Fibroblast of villous mesenchyme (primary cell): ENCODE results near the gene PA2G4. TPM values are rescaled to one million over a fixed set of nuclear protein-coding genes. Genes with fewer than 3 reads are reported as not detected.

Experiments used
- DNase-seq: peaks from one replicate; pipeline ENCODE4 v3.0.0-alpha.2; 2010; ENCODE audit warnings: low read depth
- H3K4me3 ChIP-seq: 2 replicates; pipeline ENCODE4 v1.5.1; 2011; ENCODE audit warnings: low read depth, mild to moderate bottlenecking, low read length
- total RNA-seq: library from RNA; depleted of rRNA; stranded (reverse); fragments of >200 nt; gene quantifications from 2 replicates; pipeline ENCODE4 v1.2.3, GENCODE V29; 2012
- TF ChIP-seq, protein P1 (sequence below): IDR thresholded peaks from 2 replicates; pipeline ENCODE4 v1.5.1; 2012; ENCODE audit warnings: low read depth, mild to moderate bottlenecking, low read length; ENCODE audit not compliant: insufficient read depth

PA2G4 gene
- total RNA-seq, 1 donor = 158 TPM

DNA sequence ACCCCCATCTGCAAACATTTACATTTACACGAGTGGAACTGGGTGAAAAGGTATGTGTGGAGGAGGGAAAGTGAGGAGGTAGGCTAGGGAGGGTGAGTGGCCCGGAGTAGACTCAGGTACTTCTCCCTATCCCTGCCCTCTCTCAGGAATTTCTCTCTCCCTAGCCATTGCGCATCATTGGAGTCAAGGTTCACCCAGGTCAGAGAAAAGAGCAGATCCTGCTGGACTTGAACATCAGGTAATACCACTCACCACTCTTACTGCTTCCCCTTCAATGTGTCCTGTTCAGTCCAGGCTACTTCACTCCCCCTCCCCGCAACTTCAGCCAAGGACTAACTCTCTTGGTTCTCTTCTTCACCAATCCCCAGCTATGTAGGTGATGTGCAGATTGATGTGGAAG is 26.5 kb downstream of the PA2G4 start:
- TF ChIP-seq, protein P1, sequence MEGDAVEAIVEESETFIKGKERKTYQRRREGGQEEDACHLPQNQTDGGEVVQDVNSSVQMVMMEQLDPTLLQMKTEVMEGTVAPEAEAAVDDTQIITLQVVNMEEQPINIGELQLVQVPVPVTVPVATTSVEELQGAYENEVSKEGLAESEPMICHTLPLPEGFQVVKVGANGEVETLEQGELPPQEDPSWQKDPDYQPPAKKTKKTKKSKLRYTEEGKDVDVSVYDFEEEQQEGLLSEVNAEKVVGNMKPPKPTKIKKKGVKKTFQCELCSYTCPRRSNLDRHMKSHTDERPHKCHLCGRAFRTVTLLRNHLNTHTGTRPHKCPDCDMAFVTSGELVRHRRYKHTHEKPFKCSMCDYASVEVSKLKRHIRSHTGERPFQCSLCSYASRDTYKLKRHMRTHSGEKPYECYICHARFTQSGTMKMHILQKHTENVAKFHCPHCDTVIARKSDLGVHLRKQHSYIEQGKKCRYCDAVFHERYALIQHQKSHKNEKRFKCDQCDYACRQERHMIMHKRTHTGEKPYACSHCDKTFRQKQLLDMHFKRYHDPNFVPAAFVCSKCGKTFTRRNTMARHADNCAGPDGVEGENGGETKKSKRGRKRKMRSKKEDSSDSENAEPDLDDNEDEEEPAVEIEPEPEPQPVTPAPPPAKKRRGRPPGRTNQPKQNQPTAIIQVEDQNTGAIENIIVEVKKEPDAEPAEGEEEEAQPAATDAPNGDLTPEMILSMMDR = no peak
- H3K4me3 ChIP-seq = no peak overlapping the region
- no peak for DNase-seq

DNA sequence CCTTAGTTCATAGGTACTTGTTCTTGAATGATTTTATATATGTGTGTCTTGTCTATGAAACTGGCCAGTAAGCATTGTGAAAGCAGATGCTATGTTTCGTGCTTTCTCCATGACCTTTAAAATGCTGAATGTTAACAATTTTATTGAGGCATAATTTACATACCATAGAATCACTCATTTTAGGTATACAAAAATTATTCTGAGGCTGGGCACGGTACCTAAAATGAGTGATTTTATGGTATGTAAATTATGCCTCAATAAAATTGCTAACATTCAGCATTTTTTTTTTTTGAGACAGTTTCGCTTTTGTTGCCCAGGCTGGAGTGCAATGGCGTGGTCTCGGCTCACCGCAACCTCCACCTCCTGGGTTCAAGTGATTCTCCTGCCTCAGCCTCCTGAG is 30.5 kb downstream of the PA2G4 start:
- H3K4me3 ChIP-seq = no peak overlapping the region
- DNase-seq = no peak
- TF ChIP-seq, protein P1 = no peak

- TF ChIP-seq, protein P1 = no peak
- DNase-seq = no peak
- no peak overlapping the region for H3K4me3 ChIP-seq
Observed at GRCh38 chr12:56137853-56138571, 33.7 kb downstream of the PA2G4 start.

DNA sequence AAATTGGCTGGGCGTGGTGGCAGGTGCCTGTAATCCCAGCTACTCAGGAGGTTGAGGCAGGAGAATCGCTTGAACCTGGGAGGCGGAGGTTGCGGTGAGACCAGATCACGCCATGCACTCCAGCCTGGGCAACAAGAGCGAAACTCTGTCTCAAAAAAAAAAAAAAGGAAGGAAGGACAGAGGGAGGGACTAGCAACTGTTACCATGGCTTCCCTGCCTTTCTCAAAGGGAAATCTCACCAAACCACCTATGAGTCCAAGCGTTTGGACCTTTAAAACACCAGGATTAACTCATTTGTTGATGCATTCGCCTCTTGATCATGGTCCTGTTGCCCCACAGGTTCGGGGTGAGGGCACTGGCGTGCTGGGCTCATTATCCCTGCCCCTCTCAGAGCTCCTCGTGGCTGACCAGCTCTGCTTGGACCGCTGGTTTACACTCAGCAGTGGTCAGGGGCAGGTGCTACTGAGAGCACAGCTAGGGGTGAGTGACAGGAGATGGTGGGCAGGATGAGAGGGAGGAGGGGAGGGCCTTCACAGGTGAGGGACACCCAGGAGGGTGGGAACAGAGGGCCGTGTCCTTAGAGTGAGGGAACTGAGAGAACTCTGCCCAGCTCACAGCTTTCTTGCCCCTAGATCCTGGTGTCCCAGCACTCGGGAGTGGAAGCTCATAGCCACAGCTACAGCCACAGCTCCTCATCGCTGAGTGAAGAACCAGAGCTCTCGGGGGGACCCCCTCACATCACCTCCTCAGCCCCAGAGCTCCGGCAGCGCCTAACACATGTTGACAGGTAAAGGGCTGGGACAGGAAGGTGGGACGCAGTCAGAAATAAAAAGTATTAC is 37.8 kb downstream of the PA2G4 start:
- no peak for DNase-seq
- H3K4me3 ChIP-seq = no peak overlapping the region
- TF ChIP-seq, protein P1 = no peak

- TF ChIP-seq, protein P1 = no peak
- DNase-seq = no peak
- no peak overlapping the region for H3K4me3 ChIP-seq
Observed at GRCh38 chr12:56143217-56143616, 38.9 kb downstream of the PA2G4 start.

GRCh38 chr12:56143870-56144269 is 39.5 kb downstream of the PA2G4 start:
- no peak overlapping the region for H3K4me3 ChIP-seq
- TF ChIP-seq, protein P1 = no peak
- DNase-seq = no peak
